Measurements from ENCODE around the gene MTARC2.

DNA sequence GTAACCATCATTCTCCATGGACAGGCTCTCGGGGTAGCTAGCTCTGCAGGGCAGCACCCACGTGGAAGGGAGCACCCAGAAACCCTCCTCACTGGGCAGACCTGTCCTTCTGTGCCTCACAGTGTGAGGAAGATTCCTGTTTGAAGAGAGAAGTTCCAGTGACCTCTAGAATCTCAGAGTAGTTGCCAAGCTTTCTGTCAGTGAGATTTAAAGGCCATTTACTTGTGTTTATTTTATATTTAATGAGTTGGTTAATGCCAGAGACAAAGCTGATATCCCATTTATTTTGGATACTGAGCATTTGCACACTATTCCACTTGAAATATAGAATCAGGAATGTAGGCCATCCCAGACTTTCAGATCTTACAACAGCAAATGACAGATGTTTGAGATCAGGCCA is 67.3 kb downstream of the MTARC2 start:
- TF ChIP-seq, protein P1, sequence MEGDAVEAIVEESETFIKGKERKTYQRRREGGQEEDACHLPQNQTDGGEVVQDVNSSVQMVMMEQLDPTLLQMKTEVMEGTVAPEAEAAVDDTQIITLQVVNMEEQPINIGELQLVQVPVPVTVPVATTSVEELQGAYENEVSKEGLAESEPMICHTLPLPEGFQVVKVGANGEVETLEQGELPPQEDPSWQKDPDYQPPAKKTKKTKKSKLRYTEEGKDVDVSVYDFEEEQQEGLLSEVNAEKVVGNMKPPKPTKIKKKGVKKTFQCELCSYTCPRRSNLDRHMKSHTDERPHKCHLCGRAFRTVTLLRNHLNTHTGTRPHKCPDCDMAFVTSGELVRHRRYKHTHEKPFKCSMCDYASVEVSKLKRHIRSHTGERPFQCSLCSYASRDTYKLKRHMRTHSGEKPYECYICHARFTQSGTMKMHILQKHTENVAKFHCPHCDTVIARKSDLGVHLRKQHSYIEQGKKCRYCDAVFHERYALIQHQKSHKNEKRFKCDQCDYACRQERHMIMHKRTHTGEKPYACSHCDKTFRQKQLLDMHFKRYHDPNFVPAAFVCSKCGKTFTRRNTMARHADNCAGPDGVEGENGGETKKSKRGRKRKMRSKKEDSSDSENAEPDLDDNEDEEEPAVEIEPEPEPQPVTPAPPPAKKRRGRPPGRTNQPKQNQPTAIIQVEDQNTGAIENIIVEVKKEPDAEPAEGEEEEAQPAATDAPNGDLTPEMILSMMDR (IDR thresholded peaks at IDR 0.05) = no peak
- TF ChIP-seq EP300 (IDR thresholded peaks at IDR 0.05) (no peak), POLR2A (IDR thresholded peaks at IDR 0.05) (no peak)
